GM18951 (cell line): ENCODE results near the gene NR0B1.

ENCODE experiments used
- POLR2A ChIP-seq: IDR thresholded peaks from 4 replicates; pipeline ENCODE4 v1.6.1; 2011; ENCODE audit warnings: mild to moderate bottlenecking; ENCODE audit not compliant: insufficient read length, insufficient read depth; ENCODE audit errors: extremely low read depth
- in situ Hi-C: fragments of 300-500 bp; cut with MboI; formaldehyde crosslinking; loops from one replicate; pipeline ENCODE4 v1.12.0; 2022; ENCODE audit warnings: low sequenced_read_pairs, mixed read lengths, inconsistent platforms; ENCODE audit not compliant: unreplicated experiment

NR0B1 gene, protein sequence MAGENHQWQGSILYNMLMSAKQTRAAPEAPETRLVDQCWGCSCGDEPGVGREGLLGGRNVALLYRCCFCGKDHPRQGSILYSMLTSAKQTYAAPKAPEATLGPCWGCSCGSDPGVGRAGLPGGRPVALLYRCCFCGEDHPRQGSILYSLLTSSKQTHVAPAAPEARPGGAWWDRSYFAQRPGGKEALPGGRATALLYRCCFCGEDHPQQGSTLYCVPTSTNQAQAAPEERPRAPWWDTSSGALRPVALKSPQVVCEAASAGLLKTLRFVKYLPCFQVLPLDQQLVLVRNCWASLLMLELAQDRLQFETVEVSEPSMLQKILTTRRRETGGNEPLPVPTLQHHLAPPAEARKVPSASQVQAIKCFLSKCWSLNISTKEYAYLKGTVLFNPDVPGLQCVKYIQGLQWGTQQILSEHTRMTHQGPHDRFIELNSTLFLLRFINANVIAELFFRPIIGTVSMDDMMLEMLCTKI

DNA sequence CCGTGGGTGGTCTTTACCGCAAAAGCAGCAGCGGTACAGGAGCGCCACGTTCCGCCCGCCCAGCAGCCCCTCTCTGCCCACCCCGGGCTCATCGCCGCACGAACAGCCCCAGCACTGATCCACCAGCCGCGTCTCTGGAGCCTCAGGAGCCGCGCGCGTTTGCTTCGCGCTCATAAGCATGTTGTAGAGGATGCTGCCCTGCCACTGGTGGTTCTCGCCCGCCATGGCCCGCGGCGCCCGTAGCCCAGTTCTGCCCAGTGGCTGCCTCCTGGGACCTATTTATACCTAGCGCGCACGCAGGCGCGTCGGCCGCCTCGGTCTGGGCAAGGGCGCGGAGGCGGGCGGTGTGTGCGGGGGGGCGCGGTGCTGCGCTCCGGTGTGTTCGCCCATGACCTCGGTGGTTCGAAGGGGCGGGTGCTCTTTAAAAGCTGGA lies at the start of gene NR0B1:
NR0B1 (minus strand) TSS at position 252 of the 433 bp plus-strand sequence; CDS start at position 225, 27 bp downstream.
- TF ChIP-seq POLR2A, result no peak
- in situ Hi-C loops, result no loop called here

DNA sequence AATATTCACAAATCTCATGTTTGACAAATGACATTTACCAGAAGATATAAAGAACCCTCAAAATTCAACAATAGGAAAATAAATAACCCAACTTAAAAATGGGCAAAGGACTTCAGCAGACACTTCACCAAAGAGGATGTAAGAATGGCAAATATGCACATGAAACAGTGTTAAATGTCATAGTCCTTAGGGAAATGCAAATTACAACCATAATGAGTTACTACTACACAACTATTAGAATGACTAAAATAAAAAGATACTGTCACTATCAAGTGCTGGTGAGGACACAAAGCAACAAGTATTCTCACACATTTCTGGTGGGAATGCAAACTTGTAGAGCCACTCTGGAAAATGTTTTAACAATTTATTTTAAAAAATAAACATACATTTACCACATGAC lies 40.8 kb upstream of the NR0B1 start:
- no peak for TF ChIP-seq POLR2A
- in situ Hi-C loops, result no loop called here

DNA sequence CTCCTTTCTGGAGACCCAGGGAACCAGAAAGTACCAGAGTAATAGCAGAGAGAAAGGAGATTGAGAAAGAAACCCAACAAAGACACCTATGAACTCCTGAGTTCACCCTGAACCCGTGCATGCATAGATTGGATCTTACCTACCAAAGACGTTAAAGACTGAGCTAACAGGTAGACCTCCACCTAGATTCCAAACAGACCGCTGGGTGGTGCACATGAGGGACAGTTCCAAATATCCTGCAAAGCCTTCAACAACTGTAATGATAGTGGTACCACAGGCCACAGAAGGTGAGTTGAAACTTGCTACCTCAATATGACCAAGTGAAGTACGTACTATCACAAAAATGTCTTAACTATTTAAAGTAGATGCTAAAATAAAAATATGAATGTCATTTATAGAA lies 34.0 kb upstream of the NR0B1 start:
- no peak for TF ChIP-seq POLR2A
- in situ Hi-C loops, result no loop called here

DNA sequence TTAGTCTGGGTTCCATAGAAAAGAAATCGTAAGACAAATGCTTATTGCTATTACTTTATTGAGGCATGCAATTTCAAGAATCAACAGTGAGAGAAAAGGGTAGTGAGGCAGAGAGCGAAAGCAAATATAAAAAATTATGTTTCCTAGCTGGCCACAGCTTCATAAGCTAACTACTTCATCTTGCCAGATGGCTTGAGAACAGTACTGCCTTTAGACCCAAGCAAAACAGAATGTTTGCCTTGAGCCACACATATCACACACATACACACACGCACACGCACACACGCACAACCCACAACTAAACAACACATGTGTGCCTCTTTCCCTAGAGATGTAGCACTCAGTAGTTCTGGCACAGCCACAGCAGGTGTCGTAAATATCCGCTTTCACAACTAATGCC lies 31.6 kb upstream of the NR0B1 start:
- in situ Hi-C loops, result no loop called here
- TF ChIP-seq POLR2A, result no peak

DNA sequence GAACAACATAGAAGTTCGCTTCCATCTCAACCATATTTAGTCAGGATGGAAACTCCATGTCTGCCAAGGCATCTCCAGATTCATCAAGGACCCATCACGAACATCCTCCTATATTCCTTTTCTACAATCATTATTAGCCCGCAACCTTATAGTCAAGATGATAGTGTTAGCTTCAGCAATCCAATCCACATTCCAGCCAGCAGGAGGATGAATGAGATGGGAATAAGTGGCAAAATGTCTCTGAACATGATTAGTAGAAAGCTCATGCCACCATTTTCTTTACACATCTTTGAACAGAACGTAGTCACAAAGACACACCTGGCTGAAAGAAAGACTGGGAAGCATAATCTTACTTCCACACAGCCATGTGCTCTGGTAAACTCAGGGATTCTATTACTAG lies 18.6 kb upstream of the NR0B1 start:
- no peak for TF ChIP-seq POLR2A

DNA sequence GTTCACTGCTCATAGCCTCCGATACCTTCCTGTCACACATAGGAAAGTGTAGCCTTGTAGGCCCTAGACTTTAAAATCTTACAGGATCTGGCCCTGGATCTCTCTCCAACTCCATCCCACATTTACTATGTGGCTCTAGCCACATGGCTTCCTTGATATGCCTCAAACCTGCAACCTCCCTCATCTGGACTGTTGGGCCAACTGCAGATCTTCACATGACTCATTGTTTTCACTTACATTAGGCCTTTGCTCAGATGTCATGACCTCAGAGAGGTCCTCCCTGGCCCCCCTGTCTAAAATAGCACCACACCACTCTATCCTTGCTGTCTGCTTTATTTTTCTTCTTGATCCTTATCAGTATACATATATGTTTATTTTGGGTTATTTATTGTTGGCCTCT lies 8.1 kb upstream of the NR0B1 start:
- in situ Hi-C loops, result no loop called here
- TF ChIP-seq POLR2A, result no peak

More for the DNA sequence above, 18.6 kb upstream of the NR0B1 start:
- in situ Hi-C loops, result no loop called here

DNA sequence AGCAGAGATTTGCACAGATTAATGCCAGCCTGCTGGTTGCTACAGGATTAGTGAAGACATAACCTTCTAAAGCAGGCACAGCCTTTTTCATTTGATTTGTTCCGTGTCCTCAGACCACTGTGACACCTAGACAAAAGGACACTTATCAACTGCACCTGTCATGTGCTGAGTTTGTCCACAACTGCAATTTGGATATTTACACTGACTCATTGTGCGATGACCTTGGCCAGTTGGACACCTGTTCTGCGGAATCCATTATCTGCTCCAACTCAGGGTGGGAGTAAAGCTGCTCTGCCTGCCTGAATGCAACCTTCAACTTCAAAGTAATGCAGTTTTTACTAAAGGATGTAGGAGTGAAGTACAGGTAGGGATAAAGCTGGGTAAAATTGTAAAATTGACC lies 4.1 kb upstream of the NR0B1 start:
- TF ChIP-seq POLR2A, result no peak
- in situ Hi-C loops, result no loop called here

DNA sequence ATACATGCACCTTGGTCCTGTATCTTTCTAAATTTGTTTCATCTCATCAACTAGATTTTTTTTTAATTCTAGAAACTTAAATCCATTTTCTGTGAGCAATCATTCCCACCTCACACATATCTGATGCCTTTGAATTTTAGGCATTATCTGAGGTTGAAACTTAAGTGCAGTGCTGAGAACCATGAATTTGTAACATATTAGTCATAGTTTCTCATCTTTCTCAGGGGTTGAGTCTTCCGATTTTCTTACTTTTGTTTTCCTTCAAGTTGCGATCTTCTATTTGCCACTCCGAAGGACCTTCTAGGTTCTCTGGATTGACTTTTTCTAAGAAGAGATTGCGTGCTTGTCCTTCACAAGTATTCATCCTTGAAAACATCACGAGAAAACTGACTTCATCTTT lies 3.7 kb upstream of the NR0B1 start:
- TF ChIP-seq POLR2A, result no peak
- in situ Hi-C loops, result no loop called here

DNA sequence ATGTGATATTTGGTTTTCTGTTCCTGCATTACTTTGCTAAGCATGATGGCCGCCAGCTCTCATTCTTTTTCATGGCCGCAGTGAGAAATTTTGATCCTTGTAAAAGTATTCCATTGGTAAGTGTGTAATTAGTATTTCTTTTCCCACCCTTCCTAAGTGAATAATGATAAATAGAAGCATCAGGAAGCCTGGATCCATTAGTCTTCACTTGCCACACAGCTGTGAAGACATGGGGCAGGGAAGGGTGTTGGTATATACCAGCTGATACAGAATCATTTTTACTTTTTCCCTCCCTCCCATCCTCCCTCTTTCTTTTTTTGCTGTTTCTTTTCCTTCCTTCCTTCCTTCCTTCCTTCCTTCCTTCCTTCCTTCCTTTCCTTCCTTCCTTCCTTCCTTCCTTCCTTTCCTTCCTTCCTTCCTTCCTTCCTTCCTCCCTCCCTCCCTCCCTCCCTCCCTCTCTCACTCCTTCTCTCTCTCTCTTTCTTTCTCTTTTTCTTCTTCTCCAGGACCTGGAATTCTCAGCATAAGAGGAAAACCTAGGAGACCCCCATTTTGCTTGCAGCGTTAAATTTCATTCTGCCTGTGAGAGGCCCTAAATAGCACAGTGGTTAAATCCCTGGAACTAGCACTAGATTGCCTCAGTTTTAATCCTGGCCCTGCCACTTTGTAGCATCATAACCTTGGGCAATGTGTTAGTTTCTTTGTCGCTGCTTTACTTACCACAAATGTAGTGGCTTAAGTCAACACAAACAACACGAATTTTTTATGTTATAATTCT lies 1.4 kb upstream of the NR0B1 start:
- no peak for TF ChIP-seq POLR2A
- in situ Hi-C loops, result no loop called here

DNA sequence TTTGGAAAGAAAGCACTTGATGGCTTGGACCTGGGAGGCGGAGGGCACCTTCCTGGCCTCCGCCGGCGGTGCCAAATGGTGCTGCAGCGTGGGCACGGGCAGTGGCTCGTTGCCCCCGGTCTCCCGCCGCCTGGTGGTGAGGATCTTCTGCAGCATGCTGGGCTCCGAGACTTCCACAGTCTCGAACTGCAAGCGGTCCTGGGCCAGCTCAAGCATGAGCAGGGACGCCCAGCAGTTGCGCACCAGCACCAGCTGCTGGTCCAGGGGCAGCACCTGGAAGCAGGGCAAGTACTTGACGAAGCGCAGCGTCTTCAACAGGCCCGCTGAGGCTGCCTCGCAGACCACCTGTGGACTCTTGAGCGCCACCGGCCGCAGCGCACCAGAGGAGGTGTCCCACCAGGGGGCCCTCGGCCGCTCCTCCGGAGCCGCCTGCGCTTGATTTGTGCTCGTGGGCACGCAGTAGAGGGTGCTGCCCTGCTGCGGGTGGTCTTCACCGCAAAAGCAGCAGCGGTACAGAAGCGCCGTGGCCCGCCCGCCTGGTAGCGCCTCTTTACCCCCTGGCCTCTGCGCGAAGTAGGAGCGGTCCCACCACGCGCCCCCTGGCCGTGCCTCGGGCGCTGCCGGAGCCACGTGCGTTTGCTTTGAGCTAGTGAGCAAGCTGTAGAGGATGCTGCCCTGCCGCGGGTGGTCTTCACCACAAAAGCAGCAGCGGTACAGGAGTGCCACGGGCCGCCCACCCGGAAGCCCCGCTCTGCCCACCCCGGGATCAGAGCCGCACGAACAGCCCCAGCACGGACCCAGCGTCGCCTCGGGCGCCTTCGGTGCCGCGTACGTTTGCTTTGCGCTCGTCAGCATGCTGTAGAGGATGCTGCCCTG lies 689 bp downstream of the NR0B1 start:
- in situ Hi-C loops, result no loop called here
- no peak for TF ChIP-seq POLR2A

DNA sequence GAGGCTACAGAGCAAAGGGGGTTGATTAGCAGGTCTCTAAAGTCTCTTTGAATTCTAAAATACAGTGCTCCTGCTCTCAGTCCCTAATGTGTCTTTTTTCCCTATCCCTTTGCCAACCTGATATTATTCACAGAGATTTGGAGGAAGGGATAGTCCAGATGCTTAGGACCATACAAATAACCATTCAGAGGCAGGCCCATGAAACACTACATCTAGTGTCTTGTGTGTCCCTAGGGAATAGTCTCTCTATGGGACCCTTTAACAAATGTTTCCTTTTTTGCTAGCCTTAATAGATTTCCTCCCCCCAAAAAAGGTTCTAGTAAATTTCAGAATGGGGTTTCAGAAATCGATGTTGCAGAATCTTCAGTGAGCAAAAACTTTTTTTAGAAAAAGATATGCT lies 1.7 kb downstream of the NR0B1 start:
- TF ChIP-seq POLR2A, result no peak
- in situ Hi-C loops, result no loop called here

DNA sequence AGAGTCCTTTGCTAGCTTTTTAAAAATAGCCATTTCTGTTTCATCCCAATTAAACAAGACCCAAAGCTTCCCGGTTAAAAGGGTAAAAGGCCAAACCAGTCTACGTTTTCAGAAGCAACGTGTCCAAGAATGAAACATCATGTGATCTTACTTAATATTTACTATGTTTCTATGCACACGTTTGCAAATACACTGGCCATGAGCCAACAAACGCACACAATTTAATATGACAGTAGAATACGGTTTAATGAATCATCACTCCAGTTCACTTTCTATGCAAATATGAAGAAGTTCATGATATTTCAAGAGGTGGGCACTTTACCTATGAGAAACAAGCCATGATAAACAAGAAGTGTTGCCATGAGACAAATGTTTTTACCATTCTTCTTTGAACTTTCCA lies 4.3 kb downstream of the NR0B1 start:
- in situ Hi-C loops, result no loop called here
- no peak for TF ChIP-seq POLR2A

DNA sequence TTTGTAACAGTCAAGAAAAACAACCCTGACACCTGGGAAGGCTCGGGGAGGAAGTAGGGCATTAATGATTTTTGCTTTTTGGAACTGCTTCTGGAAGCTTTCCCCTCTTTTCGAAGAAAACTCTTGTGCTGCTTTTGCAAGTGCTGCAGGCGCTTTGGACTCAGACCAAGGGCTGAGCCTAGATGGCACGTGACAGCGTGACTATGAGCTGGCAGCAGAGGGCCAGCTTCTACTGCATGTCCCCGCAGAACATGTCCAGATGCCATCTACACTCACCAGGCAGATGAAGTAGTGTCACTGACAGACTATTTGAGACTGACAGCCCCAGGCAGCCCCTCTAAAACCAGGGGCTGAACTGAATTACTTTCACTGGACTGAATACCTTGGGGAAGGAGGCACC lies 6.2 kb downstream of the NR0B1 start:
- in situ Hi-C loops, result no loop called here
- TF ChIP-seq POLR2A, result no peak
